Measurements from ENCODE around the gene FHAD1. TPM values are rescaled to one million over a fixed set of nuclear protein-coding genes. Genes with fewer than 3 reads are reported as not detected.

Gene FHAD1
- polyA plus RNA-seq, 4 donors = 0.22 to 0.58 (median 0.36) TPM

- 67 to 81% (median 71%) methylated on average over 19 to 20 of the region's 20 CpGs for WGBS, 3 donors
- DNase-seq = peak in 1 of 2 donors; percentile 63
- peaks cover 0 to 60% (median 0%) of the 10 kb centered on the region in 3 donors for H3K36me3 ChIP-seq (ENCODE audit: control insufficient read depth in 3 of 3, insufficient read depth in 2 of 3, low read depth in 1 of 3, low read length in 3 of 3)
- no peak overlapping the region for H3K4me3 ChIP-seq (ENCODE audit: low read depth in 1 of 3, low read length in 3 of 3)
- FAIRE-seq = no peak
- H3K27me3 ChIP-seq (ENCODE audit: control insufficient read depth in 3 of 3, insufficient read depth in 3 of 3, low read length in 3 of 3) = peaks cover 0 to 5% (median 0%) of the 10 kb centered on the region in 3 donors
- peak overlapping the region in 2 of 3 donors; percentile 90 to 92 for H3K27ac ChIP-seq (ENCODE audit: low read depth in 1 of 3, low read length in 2 of 3)
- peaks cover 6 to 38% (median 13%) of the 10 kb centered on the region in 3 donors for H3K4me1 ChIP-seq (ENCODE audit: control insufficient read depth in 3 of 3, insufficient read depth in 2 of 3, low read depth in 1 of 3, low read length in 2 of 3)
- no peaks in the 10 kb centered on the region for H3K9me3 ChIP-seq (ENCODE audit: control insufficient read depth in 2 of 2, insufficient read depth in 1 of 2, low read depth in 1 of 2, low read length in 1 of 2)
Measured at GRCh38 chr1:15413563-15414444, 166.8 kb downstream of the FHAD1 start.

GRCh38 chr1:15414445-15414983, 167.5 kb downstream of the FHAD1 start:
- WGBS, 3 donors = 78 to 87% (median 80%) methylated on average over 10 of the region's 10 CpGs
- DNase-seq (no peak), FAIRE-seq (no peak)
- Histone ChIP-seq H3K4me3 (ENCODE audit: low read depth in 1 of 3, low read length in 3 of 3) (no peak overlapping the region), H3K27ac (ENCODE audit: low read depth in 1 of 3, low read length in 2 of 3) (peak overlapping the region in 2 of 3 donors; percentile 90 to 95), H3K36me3 (ENCODE audit: control insufficient read depth in 3 of 3, insufficient read depth in 2 of 3, low read depth in 1 of 3, low read length in 3 of 3) (peaks cover 0 to 67% (median 0%) of the 10 kb centered on the region in 3 donors), H3K27me3 (ENCODE audit: control insufficient read depth in 3 of 3, insufficient read depth in 3 of 3, low read length in 3 of 3) (no peaks in the 10 kb centered on the region), H3K4me1 (ENCODE audit: control insufficient read depth in 3 of 3, insufficient read depth in 2 of 3, low read depth in 1 of 3, low read length in 2 of 3) (peaks cover 6 to 41% (median 14%) of the 10 kb centered on the region in 3 donors), H3K9me3 (ENCODE audit: control insufficient read depth in 2 of 2, insufficient read depth in 1 of 2, low read depth in 1 of 2, low read length in 1 of 2) (no peaks in the 10 kb centered on the region)

GRCh38 chr1:15417059-15417934, 170.3 kb downstream of the FHAD1 start:
- peak; percentile 85 to 95 for DNase-seq
- WGBS, 3 donors = 13 to 36% (median 20%) methylated on average over 18 of the region's 18 CpGs
- H3K27me3 ChIP-seq (ENCODE audit: control insufficient read depth in 3 of 3, insufficient read depth in 3 of 3, low read length in 3 of 3) = no peaks in the 10 kb centered on the region
- no peak overlapping the region for H3K4me3 ChIP-seq (ENCODE audit: low read depth in 1 of 3, low read length in 3 of 3)
- FAIRE-seq = no peak
- H3K27ac ChIP-seq (ENCODE audit: low read depth in 1 of 3, low read length in 2 of 3) = peak overlapping the region; percentile 64 to 95 (median 78)
- peaks cover 0 to 82% (median 0%) of the 10 kb centered on the region in 3 donors for H3K36me3 ChIP-seq (ENCODE audit: control insufficient read depth in 3 of 3, insufficient read depth in 2 of 3, low read depth in 1 of 3, low read length in 3 of 3)
- no peaks in the 10 kb centered on the region for H3K9me3 ChIP-seq (ENCODE audit: control insufficient read depth in 2 of 2, insufficient read depth in 1 of 2, low read depth in 1 of 2, low read length in 1 of 2)
- peaks cover 8 to 48% (median 24%) of the 10 kb centered on the region in 3 donors for H3K4me1 ChIP-seq (ENCODE audit: control insufficient read depth in 3 of 3, insufficient read depth in 2 of 3, low read depth in 1 of 3, low read length in 2 of 3)

GRCh38 chr1:15418806-15419515, 171.9 kb downstream of the FHAD1 start:
- Histone ChIP-seq H3K27me3 (ENCODE audit: control insufficient read depth in 3 of 3, insufficient read depth in 3 of 3, low read length in 3 of 3) (no peaks in the 10 kb centered on the region), H3K36me3 (ENCODE audit: control insufficient read depth in 3 of 3, insufficient read depth in 2 of 3, low read depth in 1 of 3, low read length in 3 of 3) (peaks cover 0 to 72% (median 0%) of the 10 kb centered on the region in 3 donors), H3K4me1 (ENCODE audit: control insufficient read depth in 3 of 3, insufficient read depth in 2 of 3, low read depth in 1 of 3, low read length in 2 of 3) (peaks cover 13 to 55% (median 20%) of the 10 kb centered on the region in 3 donors), H3K27ac (ENCODE audit: low read depth in 1 of 3, low read length in 2 of 3) (peak overlapping the region in 2 of 3 donors; percentile 62 to 87), H3K4me3 (ENCODE audit: low read depth in 1 of 3, low read length in 3 of 3) (no peak overlapping the region), H3K9me3 (ENCODE audit: control insufficient read depth in 2 of 2, insufficient read depth in 1 of 2, low read depth in 1 of 2, low read length in 1 of 2) (no peaks in the 10 kb centered on the region)
- WGBS, 3 donors = 27 to 65% (median 44%) methylated on average over 18 of the region's 18 CpGs
- DNase-seq (peak in 1 of 2 donors; percentile 88), FAIRE-seq (no peak)

GRCh38 chr1:15420853-15421465, 173.9 kb downstream of the FHAD1 start:
- DNase-seq (peak in 1 of 2 donors; percentile 51), FAIRE-seq (no peak)
- peaks cover 10 to 70% (median 20%) of the 10 kb centered on the region in 3 donors for H3K4me1 ChIP-seq (ENCODE audit: control insufficient read depth in 3 of 3, insufficient read depth in 2 of 3, low read depth in 1 of 3, low read length in 2 of 3)

GRCh38 chr1:15422871-15423270, 175.8 kb downstream of the FHAD1 start:
- no peak for DNase-seq
- H3K36me3 ChIP-seq (ENCODE audit: control insufficient read depth in 3 of 3, insufficient read depth in 2 of 3, low read depth in 1 of 3, low read length in 3 of 3) = peaks cover 0 to 69% (median 5%) of the 10 kb centered on the region in 3 donors
- H3K27me3 ChIP-seq (ENCODE audit: control insufficient read depth in 3 of 3, insufficient read depth in 3 of 3, low read length in 3 of 3) = no peaks in the 10 kb centered on the region
- H3K9me3 ChIP-seq (ENCODE audit: control insufficient read depth in 2 of 2, insufficient read depth in 1 of 2, low read depth in 1 of 2, low read length in 1 of 2) = no peaks in the 10 kb centered on the region
- H3K4me1 ChIP-seq (ENCODE audit: control insufficient read depth in 3 of 3, insufficient read depth in 2 of 3, low read depth in 1 of 3, low read length in 2 of 3) = peaks cover 6 to 70% (median 11%) of the 10 kb centered on the region in 3 donors
- H3K4me3 ChIP-seq (ENCODE audit: low read depth in 1 of 3, low read length in 3 of 3) = no peak overlapping the region
- FAIRE-seq = no peak
- 59 to 95% (median 84%) methylated on average over 5 to 8 of the region's 8 CpGs for WGBS, 3 donors
- peak overlapping the region; percentile 93 to 99 (median 93) for H3K27ac ChIP-seq (ENCODE audit: low read depth in 1 of 3, low read length in 2 of 3)

More at GRCh38 chr1:15420853-15421465, 173.9 kb downstream of the FHAD1 start:
- peak overlapping the region; percentile 56 to 88 (median 82) for H3K27ac ChIP-seq (ENCODE audit: low read depth in 1 of 3, low read length in 2 of 3)
- WGBS, 3 donors = 41 to 73% (median 55%) methylated on average over 8 of the region's 8 CpGs
- H3K36me3 ChIP-seq (ENCODE audit: control insufficient read depth in 3 of 3, insufficient read depth in 2 of 3, low read depth in 1 of 3, low read length in 3 of 3) = peaks cover 0 to 67% (median 2%) of the 10 kb centered on the region in 3 donors
- no peak overlapping the region for H3K4me3 ChIP-seq (ENCODE audit: low read depth in 1 of 3, low read length in 3 of 3)
- H3K9me3 ChIP-seq (ENCODE audit: control insufficient read depth in 2 of 2, insufficient read depth in 1 of 2, low read depth in 1 of 2, low read length in 1 of 2) = no peaks in the 10 kb centered on the region
- no peaks in the 10 kb centered on the region for H3K27me3 ChIP-seq (ENCODE audit: control insufficient read depth in 3 of 3, insufficient read depth in 3 of 3, low read length in 3 of 3)

GRCh38 chr1:15423355-15424077, 176.5 kb downstream of the FHAD1 start:
- peaks cover 6 to 73% (median 11%) of the 10 kb centered on the region in 3 donors for H3K4me1 ChIP-seq (ENCODE audit: control insufficient read depth in 3 of 3, insufficient read depth in 2 of 3, low read depth in 1 of 3, low read length in 2 of 3)
- DNase-seq (peak in 1 of 2 donors; percentile 66), FAIRE-seq (no peak)
- 26 to 69% (median 42%) methylated on average over 11 of the region's 11 CpGs for WGBS, 3 donors
- H3K9me3 ChIP-seq (ENCODE audit: control insufficient read depth in 2 of 2, insufficient read depth in 1 of 2, low read depth in 1 of 2, low read length in 1 of 2) = no peaks in the 10 kb centered on the region
- no peak overlapping the region for H3K4me3 ChIP-seq (ENCODE audit: low read depth in 1 of 3, low read length in 3 of 3)
- peak overlapping the region; percentile 93 to 99 (median 93) for H3K27ac ChIP-seq (ENCODE audit: low read depth in 1 of 3, low read length in 2 of 3)
- peaks cover 2 to 74% (median 5%) of the 10 kb centered on the region in 3 donors for H3K36me3 ChIP-seq (ENCODE audit: control insufficient read depth in 3 of 3, insufficient read depth in 2 of 3, low read depth in 1 of 3, low read length in 3 of 3)
- no peaks in the 10 kb centered on the region for H3K27me3 ChIP-seq (ENCODE audit: control insufficient read depth in 3 of 3, insufficient read depth in 3 of 3, low read length in 3 of 3)

Data from small intestine (tissue), 7 donors.